ENCODE measurements around the gene LCA5L.

Gene LCA5L

GRCh38 chr21:39447264-39447663 is 1.7 kb upstream of the LCA5L start:
- Histone ChIP-seq H3K27me3 (replicated peaks) (no peaks in the 10 kb centered on the region), H3K4me3 (ENCODE audit: low read depth, low read length) (no peak overlapping the region), H3K27ac (no peak overlapping the region), H3K36me3 (replicated peaks) (no peaks in the 10 kb centered on the region)
- in situ Hi-C loops (cut with HindIII; ENCODE audit: low pct_ligation_motif_present, low sequenced_read_pairs) = no loop called here
- TF ChIP-seq CTCF (IDR thresholded peaks at IDR 0.05; ENCODE audit: low read depth, low read length, missing control alignments) = no peak
- no peak for DNase-seq

- in situ Hi-C loops (cut with HindIII; ENCODE audit: low pct_ligation_motif_present, low sequenced_read_pairs) = no loop called here
- no peak for TF ChIP-seq CTCF (IDR thresholded peaks at IDR 0.05; ENCODE audit: low read depth, low read length, missing control alignments)
- H3K27me3 ChIP-seq (replicated peaks) = no peaks in the 10 kb centered on the region
- H3K36me3 ChIP-seq (replicated peaks) = no peaks in the 10 kb centered on the region
- peak overlapping the region; percentile 84 for H3K27ac ChIP-seq
- DNase-seq = peak; percentile 53
- peak overlapping the region; percentile 90 for H3K4me3 ChIP-seq (ENCODE audit: low read depth, low read length)
Measured at GRCh38 chr21:39444421-39445180, 977 bp downstream of the LCA5L start.

GRCh38 chr21:39441502-39442475 is 3.8 kb downstream of the LCA5L start:
- no peak overlapping the region for H3K4me3 ChIP-seq (ENCODE audit: low read depth, low read length)
- H3K27ac ChIP-seq = no peak overlapping the region
- TF ChIP-seq CTCF (IDR thresholded peaks at IDR 0.05; ENCODE audit: low read depth, low read length, missing control alignments) = peak; percentile 91
- H3K27me3 ChIP-seq (replicated peaks) = no peaks in the 10 kb centered on the region
- H3K36me3 ChIP-seq (replicated peaks) = no peaks in the 10 kb centered on the region
- in situ Hi-C loops (cut with HindIII; ENCODE audit: low pct_ligation_motif_present, low sequenced_read_pairs) = no loop called here
- peak; percentile 48 for DNase-seq

- H3K4me3 ChIP-seq (ENCODE audit: low read depth, low read length) = no peak overlapping the region
- no peaks in the 10 kb centered on the region for H3K36me3 ChIP-seq (replicated peaks)
- TF ChIP-seq CTCF (IDR thresholded peaks at IDR 0.05; ENCODE audit: low read depth, low read length, missing control alignments) = no peak
- H3K27me3 ChIP-seq (replicated peaks) = no peaks in the 10 kb centered on the region
- H3K27ac ChIP-seq = no peak overlapping the region
- DNase-seq = no peak
- in situ Hi-C loops (cut with HindIII; ENCODE audit: low pct_ligation_motif_present, low sequenced_read_pairs) = no loop called here
Measured at GRCh38 chr21:39439232-39439631, 6.3 kb downstream of the LCA5L start.

GRCh38 chr21:39434950-39435349 is 10.6 kb downstream of the LCA5L start:
- no peaks in the 10 kb centered on the region for H3K36me3 ChIP-seq (replicated peaks)
- H3K27ac ChIP-seq = no peak overlapping the region
- no peak for TF ChIP-seq CTCF (IDR thresholded peaks at IDR 0.05; ENCODE audit: low read depth, low read length, missing control alignments)
- no peak for DNase-seq
- H3K4me3 ChIP-seq (ENCODE audit: low read depth, low read length) = no peak overlapping the region
- in situ Hi-C loops (cut with HindIII; ENCODE audit: low pct_ligation_motif_present, low sequenced_read_pairs) = no loop called here
- H3K27me3 ChIP-seq (replicated peaks) = no peaks in the 10 kb centered on the region

All from brain microvascular endothelial cell (primary cell).